GM12872 (cell line): Measurements from ENCODE around the gene ESR1.

ENCODE experiments used
- CTCF ChIP-seq: IDR thresholded peaks from 3 replicates; pipeline ENCODE4 v1.5.1; 2011; ENCODE audit warnings: low read depth, mild to moderate bottlenecking, low read length, moderate library complexity; ENCODE audit not compliant: insufficient read depth

The ESR1 gene

GRCh38 chr6:151963001-151963400, 155.5 kb downstream of the ESR1 start:
- no peak for TF ChIP-seq CTCF

GRCh38 chr6:151974061-151974617, 166.7 kb downstream of the ESR1 start:
- TF ChIP-seq CTCF: no peak

- no peak for TF ChIP-seq CTCF
Observed at GRCh38 chr6:151975795-151976194, 168.3 kb downstream of the ESR1 start.

GRCh38 chr6:151992091-151992490, 184.6 kb downstream of the ESR1 start:
- TF ChIP-seq CTCF: no peak

- no peak for TF ChIP-seq CTCF
Observed at GRCh38 chr6:151993364-151993763, 185.9 kb downstream of the ESR1 start.

- TF ChIP-seq CTCF: no peak
Observed at GRCh38 chr6:151998784-151999183, 191.3 kb downstream of the ESR1 start.

- no peak for TF ChIP-seq CTCF
Observed at GRCh38 chr6:151999194-151999593, 191.7 kb downstream of the ESR1 start.
